Measurements from ENCODE around the gene LTBP3. TPM values are rescaled to one million over a fixed set of nuclear protein-coding genes. Genes with fewer than 3 reads are reported as not detected.

The LTBP3 gene
- total and polyA plus RNA-seq, 9 of the 15 experiments (the other 6 are each of a cell fraction or from before 2014, with no cell fraction given), result 0.06 to 20.5 (median 4.8) TPM

DNA sequence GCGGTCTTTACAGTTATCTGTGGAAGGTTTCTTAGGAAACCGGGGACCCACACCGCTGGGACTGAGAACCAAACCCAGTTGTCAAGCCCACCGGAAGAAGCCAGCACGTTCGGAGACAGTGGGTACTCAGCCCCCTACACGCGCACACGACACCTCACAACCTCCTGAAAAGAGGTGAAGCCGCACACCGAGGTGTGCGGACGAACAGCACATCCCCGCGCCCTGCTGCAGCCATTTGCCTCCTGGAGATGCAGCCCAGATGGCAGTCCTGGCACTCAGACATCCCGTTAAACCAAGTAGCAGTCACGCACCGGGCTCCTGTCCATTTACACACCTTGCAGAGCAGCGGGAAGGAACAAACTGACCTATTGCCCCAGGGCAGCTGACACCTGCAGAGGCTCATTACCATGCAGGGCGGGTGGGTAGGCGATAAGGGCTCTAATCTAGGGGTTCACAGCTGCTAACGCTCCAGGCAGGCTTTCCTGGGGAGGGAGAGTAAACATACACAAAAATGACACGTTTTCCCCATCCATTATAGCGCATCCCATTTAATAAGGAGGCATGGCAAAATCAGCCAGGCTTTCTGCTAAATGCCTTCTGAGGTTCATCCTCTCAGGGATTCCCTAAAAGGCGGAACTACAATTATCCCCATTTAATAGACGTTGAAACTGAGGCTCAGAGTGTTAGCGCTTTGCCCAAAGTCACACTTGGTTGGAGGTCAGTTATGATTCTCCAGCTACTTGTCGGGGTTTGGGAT lies 16.8 kb upstream of the LTBP3 start (continued):
- TF ChIP-seq TAF1 (IDR thresholded peaks at IDR 0.05; ENCODE audit: control insufficient read depth, extremely low read depth, insufficient read depth, low read length, severe bottlenecking), result peak; percentile 37
- TF ChIP-seq, protein P1, sequence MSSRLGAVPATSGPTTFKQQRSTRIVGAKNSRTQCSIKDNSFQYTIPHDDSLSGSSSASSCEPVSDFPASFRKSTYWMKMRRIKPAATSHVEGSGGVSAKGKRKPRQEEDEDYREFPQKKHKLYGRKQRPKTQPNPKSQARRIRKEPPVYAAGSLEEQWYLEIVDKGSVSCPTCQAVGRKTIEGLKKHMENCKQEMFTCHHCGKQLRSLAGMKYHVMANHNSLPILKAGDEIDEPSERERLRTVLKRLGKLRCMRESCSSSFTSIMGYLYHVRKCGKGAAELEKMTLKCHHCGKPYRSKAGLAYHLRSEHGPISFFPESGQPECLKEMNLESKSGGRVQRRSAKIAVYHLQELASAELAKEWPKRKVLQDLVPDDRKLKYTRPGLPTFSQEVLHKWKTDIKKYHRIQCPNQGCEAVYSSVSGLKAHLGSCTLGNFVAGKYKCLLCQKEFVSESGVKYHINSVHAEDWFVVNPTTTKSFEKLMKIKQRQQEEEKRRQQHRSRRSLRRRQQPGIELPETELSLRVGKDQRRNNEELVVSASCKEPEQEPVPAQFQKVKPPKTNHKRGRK (tag; IDR thresholded peaks at IDR 0.05), result no peak
- TF ChIP-seq BHLHE40 (IDR thresholded peaks at IDR 0.05; ENCODE audit: low read length), result peak; percentile 83
- TF ChIP-seq, protein P2, sequence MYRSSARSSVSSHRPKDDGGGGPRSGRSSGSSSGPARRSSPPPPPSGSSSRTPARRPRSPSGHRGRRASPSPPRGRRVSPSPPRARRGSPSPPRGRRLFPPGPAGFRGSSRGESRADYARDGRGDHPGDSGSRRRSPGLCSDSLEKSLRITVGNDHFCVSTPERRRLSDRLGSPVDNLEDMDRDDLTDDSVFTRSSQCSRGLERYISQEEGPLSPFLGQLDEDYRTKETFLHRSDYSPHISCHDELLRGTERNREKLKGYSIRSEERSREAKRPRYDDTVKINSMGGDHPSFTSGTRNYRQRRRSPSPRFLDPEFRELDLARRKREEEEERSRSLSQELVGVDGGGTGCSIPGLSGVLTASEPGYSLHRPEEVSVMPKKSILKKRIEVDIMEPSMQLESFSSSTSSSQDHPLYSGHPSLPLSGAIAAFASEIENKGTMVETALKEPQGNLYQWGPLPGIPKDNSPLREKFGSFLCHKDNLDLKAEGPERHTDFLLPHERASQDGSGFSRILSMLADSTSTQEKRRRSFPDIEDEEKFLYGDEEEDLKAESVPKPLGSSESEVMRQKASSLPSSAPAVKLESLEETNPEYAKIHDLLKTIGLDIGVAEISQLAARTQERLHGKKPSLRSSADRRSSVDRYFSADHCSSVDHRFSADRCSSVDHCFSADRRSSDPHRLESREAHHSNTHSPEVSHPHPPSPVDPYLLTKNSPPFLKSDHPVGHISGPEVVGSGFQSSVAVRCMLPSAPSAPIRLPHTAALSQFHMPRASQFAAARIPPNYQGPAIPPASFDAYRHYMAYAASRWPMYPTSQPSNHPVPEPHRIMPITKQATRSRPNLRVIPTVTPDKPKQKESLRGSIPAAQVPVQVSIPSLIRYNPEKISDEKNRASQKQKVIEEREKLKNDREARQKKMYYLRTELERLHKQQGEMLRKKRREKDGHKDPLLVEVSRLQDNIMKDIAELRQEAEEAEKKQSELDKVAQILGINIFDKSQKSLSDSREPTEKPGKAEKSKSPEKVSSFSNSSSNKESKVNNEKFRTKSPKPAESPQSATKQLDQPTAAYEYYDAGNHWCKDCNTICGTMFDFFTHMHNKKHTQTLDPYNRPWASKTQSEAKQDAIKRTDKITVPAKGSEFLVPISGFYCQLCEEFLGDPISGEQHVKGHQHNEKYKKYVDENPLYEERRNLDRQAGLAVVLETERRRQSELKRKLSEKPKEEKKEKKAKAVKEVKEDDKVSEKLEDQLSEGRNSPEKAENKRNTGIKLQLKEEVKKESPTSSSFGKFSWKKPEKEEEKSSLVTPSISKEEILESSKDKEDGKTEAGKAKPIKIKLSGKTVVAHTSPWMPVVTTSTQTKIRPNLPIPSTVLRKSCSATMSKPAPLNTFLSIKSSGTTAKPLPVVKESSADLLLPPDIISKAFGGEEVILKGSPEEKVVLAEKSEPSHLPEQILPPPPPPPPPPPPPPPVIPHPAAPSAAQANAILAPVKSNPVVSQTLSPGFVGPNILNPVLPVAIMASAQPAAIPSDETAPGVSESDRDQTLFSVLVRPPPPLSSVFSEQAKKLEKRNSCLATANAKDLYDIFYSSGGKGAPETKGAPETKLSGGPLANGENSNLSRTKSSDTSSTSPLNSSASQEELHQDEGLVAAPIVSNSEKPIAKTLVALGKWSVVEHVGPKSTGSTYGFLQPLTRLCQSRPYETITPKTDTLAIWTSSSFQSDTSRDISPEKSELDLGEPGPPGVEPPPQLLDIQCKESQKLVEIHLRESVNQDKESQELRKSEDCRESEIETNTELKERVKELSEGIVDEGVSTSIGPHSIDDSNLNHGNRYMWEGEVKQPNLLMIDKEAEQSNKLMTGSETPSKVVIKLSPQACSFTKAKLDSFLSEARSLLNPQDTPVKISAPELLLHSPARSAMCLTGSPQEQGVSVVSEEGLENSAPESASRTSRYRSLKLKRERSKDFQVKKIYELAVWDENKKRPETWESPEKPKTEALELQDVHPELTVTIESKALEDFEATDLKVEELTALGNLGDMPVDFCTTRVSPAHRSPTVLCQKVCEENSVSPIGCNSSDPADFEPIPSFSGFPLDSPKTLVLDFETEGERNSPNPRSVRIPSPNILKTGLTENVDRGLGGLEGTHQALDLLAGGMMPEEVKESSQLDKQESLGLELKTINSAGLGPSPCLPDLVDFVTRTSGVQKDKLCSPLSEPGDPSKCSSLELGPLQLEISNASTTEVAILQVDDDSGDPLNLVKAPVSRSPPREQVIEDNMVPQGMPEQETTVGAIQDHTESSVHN (IDR thresholded peaks at IDR 0.05; ENCODE audit: borderline replicate concordance in 1 of 2, low read depth in 1 of 2), result peak in 1 of 2 experiments; percentile 77; a peak in 2 of 4 replicates
- TF ChIP-seq, protein P3, sequence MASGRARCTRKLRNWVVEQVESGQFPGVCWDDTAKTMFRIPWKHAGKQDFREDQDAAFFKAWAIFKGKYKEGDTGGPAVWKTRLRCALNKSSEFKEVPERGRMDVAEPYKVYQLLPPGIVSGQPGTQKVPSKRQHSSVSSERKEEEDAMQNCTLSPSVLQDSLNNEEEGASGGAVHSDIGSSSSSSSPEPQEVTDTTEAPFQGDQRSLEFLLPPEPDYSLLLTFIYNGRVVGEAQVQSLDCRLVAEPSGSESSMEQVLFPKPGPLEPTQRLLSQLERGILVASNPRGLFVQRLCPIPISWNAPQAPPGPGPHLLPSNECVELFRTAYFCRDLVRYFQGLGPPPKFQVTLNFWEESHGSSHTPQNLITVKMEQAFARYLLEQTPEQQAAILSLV (tag; IDR thresholded peaks at IDR 0.05), result no peak
- peak; percentile 38; the same call in 1 of the 2 replicates for TF ChIP-seq PHB2 (IDR thresholded peaks at IDR 0.05; ENCODE audit: low read depth)
- peak; percentile 91 to 94 for TF ChIP-seq TRIM24 (IDR thresholded peaks at IDR 0.05)
- no peak; the same call in 1 of the 2 replicates for TF ChIP-seq ELF2 (CRISPR knock-in tag; IDR thresholded peaks at IDR 0.05)
- TF ChIP-seq FOSL1 (tag; conservative IDR thresholded peaks at IDR 0.05), result peak; percentile 38; the same call in 1 of the 2 replicates
- TF ChIP-seq POLR3A (IDR thresholded peaks at IDR 0.05; ENCODE audit: borderline replicate concordance, extremely low read depth, insufficient read depth, insufficient read length), result no peak
- peak; percentile 91 for TF ChIP-seq EP300 (IDR thresholded peaks at IDR 0.05; ENCODE audit: low read length)
- peak; percentile 90 for TF ChIP-seq ZEB2 (IDR thresholded peaks at IDR 0.05)
- peak; percentile 62 for TF ChIP-seq NR2C1 (IDR thresholded peaks at IDR 0.05)
- peak; percentile 49; the same call in 1 of the 2 replicates for TF ChIP-seq NR2C1 (tag; IDR thresholded peaks at IDR 0.05)
- no peak for TF ChIP-seq HIVEP1 (CRISPR knock-in tag; IDR thresholded peaks at IDR 0.05)
- TF ChIP-seq MBD2 (IDR thresholded peaks at IDR 0.05; ENCODE audit: borderline replicate concordance, low read depth), result peak; percentile 63; the same call in 1 of the 2 replicates
- peak; percentile 91 for TF ChIP-seq ZNF584 (CRISPR knock-in tag; IDR thresholded peaks at IDR 0.05; ENCODE audit: low read depth)
